Astrocyte (in vitro differentiated cells and primary cell): ENCODE results near the gene ARHGEF3. TPM values are rescaled to one million over a fixed set of nuclear protein-coding genes. Genes with fewer than 3 reads are reported as not detected.

Experiments used
- DNase-seq: peaks from one replicate; pipeline ENCODE4 v3.0.0-alpha.2; 2010; ENCODE audit warnings: low read depth
- FAIRE-seq: peaks from 2 replicates; lab custom pipeline; 2011; peaks lifted over from hg19 to GRCh38; lab: Jason Lieb, UNC
- H2AFZ ChIP-seq: 2 replicates; pipeline ENCODE4 v1.6.0; 2012; ENCODE audit warnings: low read depth, low read length, inconsistent platforms
- H3K27ac ChIP-seq: 2 replicates; pipeline ENCODE4 v1.5.1; 2011; ENCODE audit warnings: low read depth, low read length, inconsistent platforms
- H3K27me3 ChIP-seq: 2 replicates; pipeline ENCODE4 v1.6.0; 2011; ENCODE audit warnings: low read length, inconsistent platforms; ENCODE audit not compliant: insufficient read depth
- H3K36me3 ChIP-seq: 2 replicates; pipeline ENCODE4 v1.5.1; 2011; ENCODE audit warnings: low read length, inconsistent platforms; ENCODE audit not compliant: insufficient read depth
- H3K4me1 ChIP-seq: 2 replicates; pipeline ENCODE4 v1.5.1; 2011; ENCODE audit warnings: low read length, inconsistent platforms; ENCODE audit not compliant: insufficient read depth
- H3K4me2 ChIP-seq: 2 replicates; pipeline ENCODE4 v1.6.0; 2012; ENCODE audit warnings: low read length, inconsistent platforms
- H3K4me3 ChIP-seq: 2 replicates; pipeline ENCODE4 v1.5.1; 2011; ENCODE audit warnings: low read depth, mild to moderate bottlenecking, low read length, inconsistent platforms; ENCODE audit not compliant: insufficient read depth
- H3K79me2 ChIP-seq: 2 replicates; pipeline ENCODE4 v1.6.0; 2012; ENCODE audit warnings: mild to moderate bottlenecking, low read length, inconsistent platforms; ENCODE audit not compliant: insufficient read depth
- H3K9ac ChIP-seq: 2 replicates; pipeline ENCODE4 v1.6.0; 2012; ENCODE audit warnings: mild to moderate bottlenecking, low read length, inconsistent platforms
- H3K9me3 ChIP-seq: 2 replicates; pipeline ENCODE4 v1.5.1; 2012; ENCODE audit warnings: low read depth, mild to moderate bottlenecking, low read length, inconsistent platforms; ENCODE audit not compliant: insufficient read depth
- H4K20me1 ChIP-seq: 2 replicates; pipeline ENCODE4 v1.6.0; 2012; ENCODE audit warnings: low read length, inconsistent platforms; ENCODE audit not compliant: insufficient read depth
- H3K27ac Mint-ChIP-seq: one replicate; pipeline ENCODE4 v1.8.0; 2021; ENCODE audit warnings: mild to moderate bottlenecking, mixed read lengths; ENCODE audit not compliant: unreplicated experiment
- H3K27me3 Mint-ChIP-seq: one replicate; pipeline ENCODE4 v1.8.0; 2021; ENCODE audit warnings: low read depth, mixed read lengths; ENCODE audit not compliant: unreplicated experiment
- H3K36me3 Mint-ChIP-seq: one replicate; pipeline ENCODE4 v1.8.0; 2021; ENCODE audit warnings: low read depth, mixed read lengths; ENCODE audit not compliant: unreplicated experiment
- H3K4me1 Mint-ChIP-seq: one replicate; pipeline ENCODE4 v1.8.0; 2021; ENCODE audit warnings: low read depth, mixed read lengths; ENCODE audit not compliant: unreplicated experiment
- H3K4me3 Mint-ChIP-seq: one replicate; pipeline ENCODE4 v1.8.0; 2021; ENCODE audit warnings: mild to moderate bottlenecking, moderate library complexity, mixed read lengths; ENCODE audit not compliant: unreplicated experiment
- H3K9me3 Mint-ChIP-seq: one replicate; pipeline ENCODE4 v1.8.0; 2021; ENCODE audit warnings: mild to moderate bottlenecking, mixed read lengths; ENCODE audit not compliant: unreplicated experiment
- EZH2 ChIP-seq: IDR thresholded peaks from 2 replicates; pipeline ENCODE4 v1.6.1; 2012; ENCODE audit warnings: mild to moderate bottlenecking, low read length, inconsistent platforms; ENCODE audit not compliant: insufficient read depth
- total RNA-seq: library from RNA; stranded (reverse); gene quantifications from 2 replicates; pipeline ENCODE4 v1.2.1, GENCODE V29; 2021
- TF ChIP-seq, protein P1 (sequence below): IDR thresholded peaks from 2 replicates; pipeline ENCODE4 v1.5.1; 2011; ENCODE audit warnings: low read depth, mild to moderate bottlenecking, inconsistent platforms, low read length, moderate library complexity; ENCODE audit not compliant: insufficient read depth

ARHGEF3 gene
- total RNA-seq, 1 donor from 2014 or later, result 14.9 TPM

DNA sequence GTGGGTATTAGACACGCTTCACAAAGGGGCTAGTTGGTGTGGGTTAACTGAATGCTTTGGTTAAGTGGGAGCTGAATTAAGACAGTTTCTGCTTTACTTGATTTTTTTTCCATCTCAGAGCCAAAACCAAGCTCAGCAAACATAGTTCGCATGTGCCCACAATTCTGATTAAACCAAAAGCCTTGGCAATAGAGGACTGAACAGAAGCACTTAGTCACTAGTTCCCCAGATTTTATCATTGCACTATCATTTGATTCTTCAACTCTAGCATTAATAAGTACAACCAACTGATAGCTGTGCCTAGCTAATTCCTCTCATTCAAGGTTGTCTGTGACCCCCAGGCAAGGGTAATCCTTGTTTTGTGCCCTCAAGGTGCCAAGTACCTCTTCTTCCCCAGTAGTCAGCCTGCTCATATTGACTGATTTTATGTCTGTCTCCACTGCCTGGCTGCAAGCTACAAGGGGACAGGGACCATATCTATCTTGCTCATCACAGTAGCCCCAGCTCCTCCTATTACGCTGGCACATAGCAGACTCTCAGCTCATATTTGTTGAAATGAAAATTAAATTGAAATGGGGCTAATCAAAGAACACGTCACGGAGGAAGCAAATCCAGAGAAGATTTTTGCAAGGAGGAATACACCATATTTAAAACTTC is 9.9 kb upstream of the ARHGEF3 start:
- no peaks in the 10 kb centered on the region for H3K36me3 Mint-ChIP-seq
- Histone ChIP-seq H2AFZ (no peak overlapping the region), H3K27me3 (no peaks in the 10 kb centered on the region), H3K9me3 (no peaks in the 10 kb centered on the region), H3K27ac (no peak overlapping the region), H3K9ac (no peak overlapping the region), H3K4me3 (no peak overlapping the region), H3K36me3 (no peaks in the 10 kb centered on the region), H3K79me2 (no peaks in the 10 kb centered on the region), H4K20me1 (no peaks in the 10 kb centered on the region), H3K4me2 (no peak overlapping the region), H3K4me1 (peaks cover 7% of the 10 kb centered on the region)
- TF ChIP-seq EZH2, result no peak
- TF ChIP-seq, protein P1, sequence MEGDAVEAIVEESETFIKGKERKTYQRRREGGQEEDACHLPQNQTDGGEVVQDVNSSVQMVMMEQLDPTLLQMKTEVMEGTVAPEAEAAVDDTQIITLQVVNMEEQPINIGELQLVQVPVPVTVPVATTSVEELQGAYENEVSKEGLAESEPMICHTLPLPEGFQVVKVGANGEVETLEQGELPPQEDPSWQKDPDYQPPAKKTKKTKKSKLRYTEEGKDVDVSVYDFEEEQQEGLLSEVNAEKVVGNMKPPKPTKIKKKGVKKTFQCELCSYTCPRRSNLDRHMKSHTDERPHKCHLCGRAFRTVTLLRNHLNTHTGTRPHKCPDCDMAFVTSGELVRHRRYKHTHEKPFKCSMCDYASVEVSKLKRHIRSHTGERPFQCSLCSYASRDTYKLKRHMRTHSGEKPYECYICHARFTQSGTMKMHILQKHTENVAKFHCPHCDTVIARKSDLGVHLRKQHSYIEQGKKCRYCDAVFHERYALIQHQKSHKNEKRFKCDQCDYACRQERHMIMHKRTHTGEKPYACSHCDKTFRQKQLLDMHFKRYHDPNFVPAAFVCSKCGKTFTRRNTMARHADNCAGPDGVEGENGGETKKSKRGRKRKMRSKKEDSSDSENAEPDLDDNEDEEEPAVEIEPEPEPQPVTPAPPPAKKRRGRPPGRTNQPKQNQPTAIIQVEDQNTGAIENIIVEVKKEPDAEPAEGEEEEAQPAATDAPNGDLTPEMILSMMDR, result no peak
- FAIRE-seq (no peak), DNase-seq (no peak)
- H3K27me3 Mint-ChIP-seq, result no peaks in the 10 kb centered on the region
- no peaks in the 10 kb centered on the region for H3K9me3 Mint-ChIP-seq
- no peak overlapping the region for H3K4me3 Mint-ChIP-seq
- peaks cover 11% of the 10 kb centered on the region for H3K4me1 Mint-ChIP-seq
- H3K27ac Mint-ChIP-seq, result no peak overlapping the region

DNA sequence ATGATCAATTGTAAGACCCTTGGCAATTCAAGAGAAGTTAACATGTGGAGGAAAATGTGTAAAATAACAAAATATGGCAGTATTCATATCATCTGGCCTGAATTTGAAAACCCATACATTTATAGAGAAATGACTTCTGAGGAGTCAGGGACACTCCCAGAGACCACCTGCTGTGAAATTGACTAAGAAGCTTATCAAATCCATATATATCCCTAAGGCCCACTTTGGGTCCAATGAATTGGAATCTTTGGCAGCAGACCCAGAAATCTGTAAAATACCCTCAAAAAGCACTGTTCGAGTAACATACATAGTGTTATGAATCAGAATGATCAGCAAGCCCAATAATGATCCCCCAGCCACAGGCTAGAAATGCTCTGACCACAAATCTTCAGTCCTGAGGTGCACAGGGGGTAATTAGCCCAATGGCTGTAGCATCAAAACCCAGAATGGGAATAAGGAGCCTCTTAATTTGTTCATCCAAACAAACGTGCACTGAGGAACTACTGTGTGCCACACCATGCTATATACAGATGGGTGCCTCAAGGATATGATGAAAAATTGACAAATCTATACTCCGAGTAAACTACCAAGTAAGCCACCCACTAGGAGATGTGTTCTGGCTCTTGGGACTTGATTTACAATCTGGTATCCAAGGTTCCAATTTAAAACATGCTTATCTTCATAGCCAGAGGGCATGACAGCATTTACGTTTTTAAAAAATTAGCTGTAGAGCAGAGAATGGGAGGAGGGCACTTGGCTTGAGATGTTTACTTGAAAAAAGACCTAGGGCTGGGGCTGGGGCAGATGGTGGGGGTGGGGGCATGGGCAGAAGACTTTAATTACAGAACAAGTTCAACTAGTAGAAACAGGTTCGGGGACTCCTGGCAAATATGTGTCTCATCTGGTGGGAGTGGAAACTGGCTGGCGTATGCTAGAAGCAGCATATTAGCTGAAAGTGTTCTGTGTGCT is 9.1 kb upstream of the ARHGEF3 start:
- Histone ChIP-seq H3K9ac (no peak overlapping the region), H3K4me3 (no peak overlapping the region), H3K79me2 (no peaks in the 10 kb centered on the region), H3K4me2 (no peak overlapping the region), H3K36me3 (no peaks in the 10 kb centered on the region), H3K9me3 (no peaks in the 10 kb centered on the region), H3K27me3 (no peaks in the 10 kb centered on the region), H3K4me1 (peaks cover 7% of the 10 kb centered on the region), H3K27ac (no peak overlapping the region), H2AFZ (no peak overlapping the region), H4K20me1 (no peaks in the 10 kb centered on the region)
- no peak overlapping the region for H3K27ac Mint-ChIP-seq
- DNase-seq (no peak), FAIRE-seq (no peak)
- no peaks in the 10 kb centered on the region for H3K36me3 Mint-ChIP-seq
- peaks cover 11% of the 10 kb centered on the region for H3K4me1 Mint-ChIP-seq
- no peak for TF ChIP-seq EZH2
- TF ChIP-seq, protein P1, result no peak
- no peaks in the 10 kb centered on the region for H3K9me3 Mint-ChIP-seq
- no peaks in the 10 kb centered on the region for H3K27me3 Mint-ChIP-seq
- no peak overlapping the region for H3K4me3 Mint-ChIP-seq
